Fibroblast of the aortic adventitia (primary cell): ENCODE measurements around the gene GMDS. TPM values are rescaled to one million over a fixed set of nuclear protein-coding genes. Genes with fewer than 3 reads are reported as not detected.

Experiments used
- DNase-seq: peaks from one replicate; pipeline ENCODE4 v3.0.0-alpha.2; 2010; ENCODE audit warnings: low read depth
- H3K4me3 ChIP-seq: 2 replicates; pipeline ENCODE4 v1.5.1; 2011; ENCODE audit warnings: low read depth, mild to moderate bottlenecking, control low read depth, low read length, moderate library complexity
- total RNA-seq: library from RNA; depleted of rRNA; stranded (reverse); fragments of >200 nt; gene quantifications from 2 replicates; pipeline ENCODE4 v1.2.3, GENCODE V29; 2012; ENCODE audit warnings: low replicate concordance
- TF ChIP-seq, protein P1 (sequence below): IDR thresholded peaks from 2 replicates; pipeline ENCODE4 v1.5.1; 2011; ENCODE audit warnings: mild to moderate bottlenecking, low read length, control low read depth, inconsistent platforms; ENCODE audit not compliant: insufficient read depth

The GMDS gene
- total RNA-seq, 1 donor = 15.9 TPM

- DNase-seq = no peak
- TF ChIP-seq, protein P1, sequence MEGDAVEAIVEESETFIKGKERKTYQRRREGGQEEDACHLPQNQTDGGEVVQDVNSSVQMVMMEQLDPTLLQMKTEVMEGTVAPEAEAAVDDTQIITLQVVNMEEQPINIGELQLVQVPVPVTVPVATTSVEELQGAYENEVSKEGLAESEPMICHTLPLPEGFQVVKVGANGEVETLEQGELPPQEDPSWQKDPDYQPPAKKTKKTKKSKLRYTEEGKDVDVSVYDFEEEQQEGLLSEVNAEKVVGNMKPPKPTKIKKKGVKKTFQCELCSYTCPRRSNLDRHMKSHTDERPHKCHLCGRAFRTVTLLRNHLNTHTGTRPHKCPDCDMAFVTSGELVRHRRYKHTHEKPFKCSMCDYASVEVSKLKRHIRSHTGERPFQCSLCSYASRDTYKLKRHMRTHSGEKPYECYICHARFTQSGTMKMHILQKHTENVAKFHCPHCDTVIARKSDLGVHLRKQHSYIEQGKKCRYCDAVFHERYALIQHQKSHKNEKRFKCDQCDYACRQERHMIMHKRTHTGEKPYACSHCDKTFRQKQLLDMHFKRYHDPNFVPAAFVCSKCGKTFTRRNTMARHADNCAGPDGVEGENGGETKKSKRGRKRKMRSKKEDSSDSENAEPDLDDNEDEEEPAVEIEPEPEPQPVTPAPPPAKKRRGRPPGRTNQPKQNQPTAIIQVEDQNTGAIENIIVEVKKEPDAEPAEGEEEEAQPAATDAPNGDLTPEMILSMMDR = no peak
- H3K4me3 ChIP-seq = no peak overlapping the region
Measured at GRCh38 chr6:2185466-2185865, 59.9 kb downstream of the GMDS start.

DNA sequence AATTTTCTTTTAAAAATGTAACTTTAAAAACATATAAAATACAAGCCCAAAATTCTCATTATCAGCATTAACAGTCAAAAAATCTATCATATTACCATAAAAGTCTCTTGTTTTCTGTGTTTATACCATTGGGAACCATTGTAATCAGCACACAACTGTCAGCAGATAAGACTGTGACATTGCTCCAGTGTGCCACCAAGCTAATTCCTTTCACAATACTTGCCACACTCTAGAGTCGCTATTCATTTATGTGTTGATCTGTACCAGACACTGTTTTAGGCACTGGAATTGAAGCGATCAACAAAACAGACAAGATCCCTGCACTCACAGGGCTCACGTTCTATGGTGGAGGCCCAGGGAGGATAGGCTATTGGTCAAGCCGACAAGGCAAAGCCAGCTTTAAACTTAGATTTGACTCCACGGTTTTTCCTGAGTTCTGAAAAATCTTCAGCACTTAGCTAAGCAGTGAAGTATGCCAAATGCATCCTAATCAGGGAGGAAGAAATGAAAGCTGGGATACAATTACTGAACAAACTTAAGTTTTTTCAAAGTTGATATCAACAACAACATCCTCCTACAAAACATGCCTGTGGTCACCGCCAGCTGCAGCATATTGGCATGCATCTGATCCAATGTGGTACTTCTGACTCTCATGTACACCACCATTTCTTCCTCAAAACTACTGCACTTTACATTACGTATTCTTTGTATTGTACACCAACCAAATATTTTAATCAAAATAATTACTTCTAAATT is 60.5 kb downstream of the GMDS start:
- no peak for DNase-seq
- no peak overlapping the region for H3K4me3 ChIP-seq
- TF ChIP-seq, protein P1 = no peak

DNA sequence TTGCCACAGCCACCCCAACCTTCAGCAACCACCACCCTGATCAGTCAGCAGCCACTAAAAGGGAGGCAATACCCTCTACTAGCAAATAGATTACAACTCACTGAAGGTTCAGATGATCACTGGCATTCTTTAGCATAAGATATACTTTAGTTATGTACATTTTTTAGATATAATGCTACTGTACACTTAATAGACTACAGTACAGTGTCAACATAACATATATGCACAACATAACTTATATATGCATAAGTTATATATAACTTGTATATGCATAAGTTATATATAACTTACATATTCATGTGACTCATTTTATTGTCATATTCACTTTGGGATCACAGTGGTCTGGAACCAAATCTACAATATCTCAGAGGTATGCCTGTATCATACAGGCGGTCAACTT is 61.7 kb downstream of the GMDS start:
- no peak for DNase-seq
- no peak overlapping the region for H3K4me3 ChIP-seq
- TF ChIP-seq, protein P1 = no peak

DNA sequence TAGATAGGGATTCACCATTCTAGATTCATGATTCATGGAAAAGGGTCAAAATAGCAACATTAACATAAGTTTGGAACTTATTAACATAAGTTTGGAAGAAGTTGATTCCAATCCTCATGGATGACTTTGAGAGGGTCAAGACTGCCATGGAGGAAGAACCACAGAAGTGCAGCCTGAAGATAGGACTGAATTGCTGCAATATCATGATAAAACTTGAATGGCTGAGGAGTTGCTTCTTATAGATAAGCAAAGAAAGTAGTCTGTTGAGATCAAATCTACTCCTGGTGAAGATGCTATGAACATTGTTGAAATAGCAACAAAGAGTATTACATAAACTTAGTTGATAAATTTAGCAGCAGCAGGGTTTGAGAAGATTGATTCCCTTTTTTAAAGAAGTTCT is 62.2 kb downstream of the GMDS start:
- TF ChIP-seq, protein P1 = no peak
- H3K4me3 ChIP-seq = no peak overlapping the region
- no peak for DNase-seq

DNA sequence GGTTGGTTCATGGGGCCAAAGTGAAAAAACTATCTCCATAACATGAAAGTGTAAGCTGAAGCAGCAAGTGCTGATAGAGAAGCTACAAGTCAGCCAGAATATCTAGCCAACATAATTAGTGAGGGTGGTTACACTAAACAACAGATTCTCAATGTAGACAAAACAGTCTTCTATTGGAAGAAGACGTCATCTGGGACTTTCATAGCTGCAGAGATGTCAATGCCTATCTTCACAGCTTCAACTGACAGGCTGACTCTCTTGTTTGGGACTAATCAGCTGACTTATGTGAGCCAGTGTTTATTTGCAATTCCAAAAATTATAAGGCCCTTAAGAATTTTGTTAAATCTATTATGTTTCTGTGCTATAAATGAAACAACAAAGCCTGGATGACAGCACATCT is 63.2 kb downstream of the GMDS start:
- no peak overlapping the region for H3K4me3 ChIP-seq
- no peak for DNase-seq
- TF ChIP-seq, protein P1 = no peak

DNA sequence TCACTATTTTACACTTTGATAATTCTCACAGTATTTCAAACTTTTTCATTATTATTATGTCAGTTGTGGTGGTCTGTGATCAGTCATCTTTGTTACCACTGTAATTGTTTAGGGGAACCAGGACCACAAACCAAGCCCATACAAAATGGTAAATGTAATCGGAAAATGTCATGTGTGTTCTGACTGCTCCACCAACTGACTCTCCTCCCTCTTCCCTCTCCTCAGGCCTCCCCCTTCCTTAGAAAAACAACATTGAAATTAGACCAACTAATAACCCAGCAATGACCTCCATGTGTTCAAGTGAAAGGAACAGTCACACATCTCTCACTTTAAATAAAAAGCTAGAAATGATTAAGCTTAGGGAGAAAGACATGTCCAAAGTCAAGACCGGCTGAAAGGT is 63.8 kb downstream of the GMDS start:
- no peak for DNase-seq
- H3K4me3 ChIP-seq = no peak overlapping the region
- TF ChIP-seq, protein P1 = no peak

DNA sequence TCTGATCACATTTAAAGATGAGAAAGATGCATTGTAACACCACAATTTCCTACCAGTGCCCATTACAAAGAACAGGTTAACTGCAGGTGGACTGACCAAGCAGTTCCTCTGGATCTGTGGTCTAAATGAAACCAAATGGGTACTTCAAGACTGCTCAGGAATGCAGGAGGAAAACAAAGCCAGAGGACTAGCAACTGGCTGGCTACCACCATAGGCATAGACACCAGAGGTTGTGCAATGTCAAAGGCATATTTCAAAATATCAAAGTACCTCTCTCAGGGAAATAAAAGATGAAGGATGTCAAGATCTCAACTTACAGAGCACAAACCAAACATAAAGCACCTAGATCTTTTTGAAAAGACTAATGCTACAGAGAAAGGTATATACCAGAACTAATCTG is 65.5 kb downstream of the GMDS start:
- H3K4me3 ChIP-seq = no peak overlapping the region
- TF ChIP-seq, protein P1 = no peak
- DNase-seq = peak; percentile 66
